DOHH2 (cell line): ENCODE data around the gene CDH5.

Experiments used
- H3F3A ChIP-seq: fragments of 200-600 bp; sonication (generic), shearing (Covaris generic); 2 replicates; pipeline ENCODE4 v1.6.0; 2016; ENCODE audit warnings: antibody characterized with exemption, mild to moderate bottlenecking; ENCODE audit not compliant: control insufficient read depth, insufficient read depth
- H3K27ac ChIP-seq: fragments of 200-600 bp; sonication (generic); 2 replicates; pipeline ENCODE4 v1.5.1; 2014; ENCODE audit warnings: low read depth, mild to moderate bottlenecking, low read length, moderate library complexity
- H3K27me3 ChIP-seq: fragments of 200-600 bp; sonication (generic); 2 replicates; pipeline ENCODE4 v1.6.1; 2014; ENCODE audit warnings: mild to moderate bottlenecking, low read length, mixed read lengths; ENCODE audit not compliant: control insufficient read depth
- H3K36me3 ChIP-seq: fragments of 200-600 bp; sonication (generic); 2 replicates; pipeline ENCODE4 v1.6.1; 2014; ENCODE audit warnings: mild to moderate bottlenecking, low read length, moderate library complexity, mixed read lengths; ENCODE audit not compliant: control insufficient read depth
- H3K4me1 ChIP-seq: fragments of 200-600 bp; sonication (generic); 2 replicates; pipeline ENCODE4 v1.6.1; 2014; ENCODE audit warnings: mild to moderate bottlenecking, low read length, mixed read lengths; ENCODE audit not compliant: control insufficient read depth
- H3K4me2 ChIP-seq: fragments of 200-600 bp; sonication (generic); 2 replicates; pipeline ENCODE4 v1.6.0; 2014; ENCODE audit warnings: mild to moderate bottlenecking, low read length, moderate library complexity
- H3K4me3 ChIP-seq: fragments of 200-600 bp; sonication (generic); 2 replicates; pipeline ENCODE4 v1.5.1; 2014; ENCODE audit warnings: mild to moderate bottlenecking, low read length, mixed read lengths
- H3K79me2 ChIP-seq: fragments of 200-600 bp; sonication (generic); 2 replicates; pipeline ENCODE4 v1.6.1; 2014; ENCODE audit warnings: mild to moderate bottlenecking, low read length, mixed read lengths; ENCODE audit not compliant: control insufficient read depth
- H3K9me2 ChIP-seq: fragments of 200-600 bp; sonication (generic); replicated peaks from 2 replicates; pipeline ENCODE4 v1.6.1; 2014; ENCODE audit warnings: mild to moderate bottlenecking, low read length, mixed read lengths; ENCODE audit not compliant: control insufficient read depth
- H3K9me3 ChIP-seq: fragments of 200-600 bp; sonication (generic); 2 replicates; pipeline ENCODE4 v1.6.1; 2014; ENCODE audit warnings: antibody characterized with exemption, low read length, mixed read lengths; ENCODE audit not compliant: control insufficient read depth, insufficient read depth
- H4K20me1 ChIP-seq: fragments of 200-600 bp; sonication (generic); 2 replicates; pipeline ENCODE4 v1.6.0; 2014; ENCODE audit warnings: low read depth, mild to moderate bottlenecking, antibody characterized with exemption, low read length, moderate library complexity; ENCODE audit not compliant: control insufficient read depth, insufficient read depth
- EZH2phosphoT487 ChIP-seq: fragments of 200-600 bp; sonication (generic); IDR thresholded peaks from 2 replicates; pipeline ENCODE4 v1.6.1; 2017; ENCODE audit warnings: borderline replicate concordance, mild to moderate bottlenecking, antibody characterized with exemption, low read length, moderate library complexity, mixed read lengths
- TF ChIP-seq, protein P1 (sequence below): fragments of 200-600 bp; sonication (generic); IDR thresholded peaks from one replicate; pipeline ENCODE4 v1.5.1; 2014; ENCODE audit warnings: antibody characterized with exemption, mild to moderate bottlenecking, low read depth, low read length; ENCODE audit not compliant: poor library complexity, severe bottlenecking

CDH5 gene

DNA sequence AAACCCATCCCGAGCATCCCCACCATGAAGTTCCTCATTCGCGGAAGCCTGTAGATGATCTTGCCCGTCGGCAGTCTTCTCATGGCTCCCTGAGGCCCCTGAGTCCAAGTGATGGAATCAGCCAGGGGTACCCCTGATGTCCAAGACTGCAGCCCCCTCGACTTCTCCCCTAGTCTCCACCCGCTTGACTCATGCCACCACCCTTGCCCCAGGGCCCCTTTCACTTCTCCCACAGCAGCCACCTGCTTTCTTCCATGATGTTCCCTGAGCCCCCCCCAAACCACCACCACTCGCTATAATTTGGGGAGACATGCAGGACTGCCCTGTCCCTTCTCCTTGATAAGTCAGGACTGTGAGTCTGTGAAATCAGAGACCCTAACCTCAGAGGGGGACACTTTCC, 72.0 kb downstream of the CDH5 start:
- Histone ChIP-seq H3K9me3 (no peaks in the 10 kb centered on the region), H3K27me3 (0 out of 2 replicates have a peak, but pooled peaks cover under 1% of the 10 kb centered on the region), H3K4me3 (no peak overlapping the region), H3K4me1 (no peaks in the 10 kb centered on the region), H3K9me2 (no peaks in the 10 kb centered on the region), H3F3A (no peaks in the 10 kb centered on the region), H3K27ac (no peak overlapping the region), H3K79me2 (no peaks in the 10 kb centered on the region), H4K20me1 (no peaks in the 10 kb centered on the region), H3K36me3 (no peaks in the 10 kb centered on the region), H3K4me2 (no peak overlapping the region)
- TF ChIP-seq, protein P1, sequence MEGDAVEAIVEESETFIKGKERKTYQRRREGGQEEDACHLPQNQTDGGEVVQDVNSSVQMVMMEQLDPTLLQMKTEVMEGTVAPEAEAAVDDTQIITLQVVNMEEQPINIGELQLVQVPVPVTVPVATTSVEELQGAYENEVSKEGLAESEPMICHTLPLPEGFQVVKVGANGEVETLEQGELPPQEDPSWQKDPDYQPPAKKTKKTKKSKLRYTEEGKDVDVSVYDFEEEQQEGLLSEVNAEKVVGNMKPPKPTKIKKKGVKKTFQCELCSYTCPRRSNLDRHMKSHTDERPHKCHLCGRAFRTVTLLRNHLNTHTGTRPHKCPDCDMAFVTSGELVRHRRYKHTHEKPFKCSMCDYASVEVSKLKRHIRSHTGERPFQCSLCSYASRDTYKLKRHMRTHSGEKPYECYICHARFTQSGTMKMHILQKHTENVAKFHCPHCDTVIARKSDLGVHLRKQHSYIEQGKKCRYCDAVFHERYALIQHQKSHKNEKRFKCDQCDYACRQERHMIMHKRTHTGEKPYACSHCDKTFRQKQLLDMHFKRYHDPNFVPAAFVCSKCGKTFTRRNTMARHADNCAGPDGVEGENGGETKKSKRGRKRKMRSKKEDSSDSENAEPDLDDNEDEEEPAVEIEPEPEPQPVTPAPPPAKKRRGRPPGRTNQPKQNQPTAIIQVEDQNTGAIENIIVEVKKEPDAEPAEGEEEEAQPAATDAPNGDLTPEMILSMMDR, result no peak
- no peak for TF ChIP-seq EZH2phosphoT487

DNA sequence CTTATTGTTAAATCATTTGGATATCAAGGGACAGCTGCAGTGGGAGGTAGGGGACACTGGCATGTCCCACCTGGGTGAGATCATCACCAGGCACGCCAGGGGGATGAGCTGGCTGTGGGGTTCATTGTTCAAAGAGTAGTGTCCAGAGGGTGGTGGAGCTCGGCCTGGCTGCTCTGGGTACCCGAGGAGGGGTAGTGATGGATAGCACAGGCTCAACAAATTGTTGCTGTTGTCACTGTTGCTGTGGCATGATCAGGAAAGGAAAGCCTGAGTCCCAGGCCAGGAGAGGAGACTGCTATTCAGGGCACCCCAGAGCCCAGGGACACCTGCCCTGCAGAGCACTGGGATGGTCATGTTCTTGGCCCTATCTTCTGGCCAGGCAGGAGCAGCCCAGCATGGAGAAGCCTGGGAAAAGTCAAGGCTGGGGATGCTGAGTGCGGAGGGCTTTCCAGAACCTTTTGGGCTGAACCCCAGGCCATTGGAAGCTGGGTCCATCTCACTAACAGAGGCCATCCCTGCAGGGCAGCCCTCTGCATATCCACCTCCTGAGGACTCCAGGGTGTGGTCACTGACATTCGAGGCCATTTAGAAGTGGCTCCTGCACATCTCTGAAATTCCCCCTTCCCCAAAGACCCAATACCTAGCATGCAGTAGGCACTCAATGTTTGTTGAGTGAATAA, 72.7 kb downstream of the CDH5 start:
- H3K36me3 ChIP-seq, result no peaks in the 10 kb centered on the region
- H3K79me2 ChIP-seq, result no peaks in the 10 kb centered on the region
- no peaks in the 10 kb centered on the region for H3K4me1 ChIP-seq
- H3K27me3 ChIP-seq, result 0 out of 2 replicates have a peak, but pooled peaks cover under 1% of the 10 kb centered on the region
- H3F3A ChIP-seq, result no peaks in the 10 kb centered on the region
- no peaks in the 10 kb centered on the region for H4K20me1 ChIP-seq
- TF ChIP-seq EZH2phosphoT487, result no peak
- TF ChIP-seq, protein P1, result no peak
- no peak overlapping the region for H3K4me2 ChIP-seq
- no peaks in the 10 kb centered on the region for H3K9me2 ChIP-seq
- no peak overlapping the region for H3K27ac ChIP-seq
- no peak overlapping the region for H3K4me3 ChIP-seq
- no peaks in the 10 kb centered on the region for H3K9me3 ChIP-seq

DNA sequence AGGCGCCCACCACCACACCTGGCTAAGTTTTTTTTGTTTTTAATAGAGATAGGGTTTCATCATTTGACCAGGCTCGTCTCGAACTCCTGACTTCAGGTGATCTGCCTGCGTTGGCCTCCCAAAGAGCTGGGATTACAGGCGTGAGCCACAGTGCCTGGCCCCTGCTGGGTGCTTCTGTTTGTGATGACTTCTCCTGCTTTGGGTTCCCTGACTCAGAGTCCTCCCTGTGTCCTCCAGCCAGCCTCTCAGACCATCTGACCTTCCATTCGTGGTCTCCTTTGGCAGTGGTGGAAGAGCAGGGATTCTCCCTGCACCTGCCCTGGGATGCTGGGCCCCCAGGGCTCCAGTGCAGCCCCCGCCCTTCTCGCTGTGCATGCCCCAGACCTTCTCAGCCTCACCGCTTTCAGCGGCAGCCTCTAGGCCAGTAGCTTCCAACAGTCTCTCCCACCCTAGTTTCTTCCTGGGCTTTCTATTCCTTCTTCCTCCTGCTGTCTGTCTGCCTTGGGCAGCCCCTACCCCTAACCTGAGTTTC, 73.8 kb downstream of the CDH5 start:
- Histone ChIP-seq H3K9me2 (no peaks in the 10 kb centered on the region), H3K4me1 (no peaks in the 10 kb centered on the region), H3K4me2 (no peak overlapping the region), H3F3A (no peaks in the 10 kb centered on the region), H3K79me2 (no peaks in the 10 kb centered on the region), H3K27ac (no peak overlapping the region), H3K27me3 (0 out of 2 replicates have a peak, but pooled peaks cover 3% of the 10 kb centered on the region), H4K20me1 (no peaks in the 10 kb centered on the region), H3K9me3 (no peaks in the 10 kb centered on the region), H3K36me3 (no peaks in the 10 kb centered on the region), H3K4me3 (no peak overlapping the region)
- TF ChIP-seq, protein P1, result no peak
- TF ChIP-seq EZH2phosphoT487, result no peak
